Stimulated activated CD8-positive, alpha-beta memory T cell treated with anti-CD3 and anti-CD28 coated beads, Interleukin-7, amount 100 ng/mL, for 24 hours (primary cell): ENCODE results near the gene NCKAP5.

Source experiments
- DNase-seq: peaks from one replicate; pipeline ENCODE4 v3.0.0-alpha.2; 2020; ENCODE audit warnings: low read depth

Gene NCKAP5

GRCh38 chr2:133421516-133422324 is 146.5 kb downstream of the NCKAP5 start:
- no peak for DNase-seq

DNA sequence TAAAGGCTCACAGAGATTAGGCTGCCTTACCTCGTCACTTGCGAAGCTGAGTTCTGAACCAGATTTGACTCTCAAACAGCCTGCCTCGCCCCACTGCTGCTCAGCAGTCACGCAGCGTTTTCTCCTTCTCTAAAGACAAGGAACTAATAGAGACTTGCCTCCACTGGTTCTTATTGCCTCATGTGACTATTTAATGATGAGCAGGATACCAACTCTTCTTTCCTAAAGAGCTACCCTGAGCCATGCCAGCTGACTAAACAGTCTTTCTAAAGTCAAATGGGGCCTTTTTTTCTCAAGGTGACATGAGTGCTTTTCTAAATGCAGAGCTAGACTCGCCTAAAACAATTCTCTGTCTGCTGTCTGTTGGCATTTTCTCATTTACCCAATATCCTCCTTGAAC is 147.5 kb downstream of the NCKAP5 start:
- no peak for DNase-seq

- DNase-seq, result no peak
These were observed 149.6 kb downstream of the NCKAP5 start for GRCh38 chr2:133418671-133419070.

DNA sequence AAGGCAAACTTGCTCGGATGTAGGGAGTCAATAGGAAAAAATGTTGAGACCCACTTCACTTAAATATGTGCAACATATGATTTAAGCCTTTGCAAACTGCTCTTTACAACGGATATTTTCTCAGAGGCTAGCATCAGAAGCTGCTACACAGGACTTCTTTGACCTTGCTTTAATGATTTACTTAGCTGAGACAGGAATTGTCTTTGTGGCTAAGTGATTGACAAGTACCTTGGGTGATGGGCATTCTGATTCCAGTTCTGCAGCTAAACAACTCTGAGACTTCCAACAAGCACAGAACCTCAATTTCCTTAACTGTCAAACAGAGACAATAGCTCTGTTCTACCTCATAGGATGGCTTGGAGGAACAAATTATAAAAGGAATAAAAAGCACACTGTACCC is 150.2 kb downstream of the NCKAP5 start:
- DNase-seq, result no peak

- no peak for DNase-seq
These were observed 150.8 kb downstream of the NCKAP5 start for GRCh38 chr2:133417415-133417814.

DNA sequence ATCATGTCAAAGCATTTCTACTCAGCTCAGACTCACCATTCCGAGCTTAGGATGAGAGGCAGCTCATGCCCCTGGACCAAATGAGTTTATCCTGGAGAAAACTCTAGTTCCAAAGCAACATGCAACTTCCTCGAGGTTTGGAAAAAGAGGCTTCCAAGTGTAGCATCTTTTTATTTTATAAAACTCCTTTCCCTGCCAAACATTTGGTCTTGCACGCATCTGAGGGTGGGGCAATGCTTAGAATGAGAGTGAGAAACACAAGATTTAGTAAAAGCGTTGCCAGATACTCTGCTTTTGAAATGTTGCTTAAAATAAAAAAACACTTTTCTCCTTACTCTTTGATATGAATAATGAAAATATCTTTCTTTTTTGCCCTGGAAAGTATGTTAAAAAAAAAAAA is 151.5 kb downstream of the NCKAP5 start:
- DNase-seq, result no peak

- no peak for DNase-seq
These were observed 152.1 kb downstream of the NCKAP5 start for GRCh38 chr2:133416146-133416545.

- no peak for DNase-seq
These were observed 152.9 kb downstream of the NCKAP5 start for GRCh38 chr2:133415210-133415876.

GRCh38 chr2:133414486-133415209 is 153.6 kb downstream of the NCKAP5 start:
- no peak for DNase-seq

- DNase-seq, result no peak
These were observed 154.4 kb downstream of the NCKAP5 start for GRCh38 chr2:133413863-133414262.

- no peak for DNase-seq
These were observed 155.6 kb downstream of the NCKAP5 start for GRCh38 chr2:133412694-133413093.

DNA sequence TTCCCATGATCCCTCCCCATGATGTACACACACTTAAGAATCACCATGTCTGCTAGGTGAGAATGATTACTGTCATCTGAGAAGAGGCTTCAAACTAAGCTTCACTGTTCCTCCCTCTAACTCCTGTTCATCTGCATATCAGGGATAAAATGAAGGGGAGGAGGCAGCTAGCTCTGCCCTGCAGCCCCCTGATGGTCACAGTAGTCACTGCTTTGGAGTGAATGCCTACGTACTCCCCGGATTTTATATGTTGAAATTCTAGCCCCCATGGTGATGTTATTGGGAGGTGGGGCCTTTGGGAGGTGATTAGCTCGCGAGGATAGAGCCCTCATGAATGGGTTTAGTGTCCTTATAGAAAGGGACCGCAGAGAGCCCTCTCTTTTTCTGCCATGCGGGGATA is 156.4 kb downstream of the NCKAP5 start:
- no peak for DNase-seq

DNA sequence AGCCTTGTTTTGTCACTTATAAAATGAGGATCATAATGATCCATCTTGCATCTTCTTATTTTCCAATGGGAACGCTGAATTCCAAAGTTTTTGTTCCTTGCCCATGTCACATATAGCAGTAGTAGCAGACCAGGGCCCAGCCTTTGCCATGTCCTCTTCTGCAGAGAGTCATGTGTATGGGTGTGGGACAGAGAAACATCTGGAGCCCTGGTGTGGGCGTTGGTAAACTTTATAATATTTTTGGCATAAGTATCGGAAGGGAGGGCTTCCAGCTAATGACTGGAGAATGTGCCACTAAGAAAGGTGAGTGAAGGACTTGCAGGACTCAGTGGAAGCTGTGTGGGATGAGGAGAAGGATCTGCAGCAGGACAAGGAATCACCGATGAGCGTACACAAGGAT is 157.2 kb downstream of the NCKAP5 start:
- no peak for DNase-seq

DNA sequence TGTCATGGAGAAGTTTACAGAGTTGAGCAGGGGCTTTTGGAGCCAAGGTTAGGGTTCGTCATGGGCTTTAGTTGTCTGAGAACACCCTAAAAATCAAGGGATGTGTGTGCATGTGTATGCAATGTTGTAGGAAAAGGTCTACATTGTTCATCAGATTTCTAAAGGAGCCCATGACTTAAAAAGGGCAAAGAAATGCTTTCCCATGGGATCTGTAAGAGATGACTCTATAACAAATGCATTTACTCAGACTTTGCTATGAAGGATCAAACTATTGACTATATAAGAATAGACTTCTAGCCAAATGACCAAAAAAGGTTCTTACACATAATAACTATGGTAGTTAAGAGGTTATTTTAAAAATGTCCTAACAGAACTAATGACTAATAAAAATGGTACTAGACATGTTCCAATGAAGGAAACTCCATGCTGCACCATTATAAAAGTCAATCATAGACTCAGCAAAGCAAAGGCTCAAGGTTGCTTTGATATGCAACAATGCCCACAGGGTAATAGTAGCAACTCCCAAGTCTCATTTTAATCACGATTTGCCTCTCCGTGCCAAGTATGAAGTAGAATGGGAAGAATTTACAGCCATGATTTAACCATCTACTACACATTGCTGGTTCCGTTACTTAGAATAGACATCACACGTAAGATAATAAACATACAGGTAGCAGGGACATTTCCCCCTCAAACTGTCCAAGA is 158.5 kb downstream of the NCKAP5 start:
- no peak for DNase-seq

- no peak for DNase-seq
These were observed 159.6 kb downstream of the NCKAP5 start for GRCh38 chr2:133408671-133409070.

GRCh38 chr2:133407341-133407740 is 160.9 kb downstream of the NCKAP5 start:
- no peak for DNase-seq

DNA sequence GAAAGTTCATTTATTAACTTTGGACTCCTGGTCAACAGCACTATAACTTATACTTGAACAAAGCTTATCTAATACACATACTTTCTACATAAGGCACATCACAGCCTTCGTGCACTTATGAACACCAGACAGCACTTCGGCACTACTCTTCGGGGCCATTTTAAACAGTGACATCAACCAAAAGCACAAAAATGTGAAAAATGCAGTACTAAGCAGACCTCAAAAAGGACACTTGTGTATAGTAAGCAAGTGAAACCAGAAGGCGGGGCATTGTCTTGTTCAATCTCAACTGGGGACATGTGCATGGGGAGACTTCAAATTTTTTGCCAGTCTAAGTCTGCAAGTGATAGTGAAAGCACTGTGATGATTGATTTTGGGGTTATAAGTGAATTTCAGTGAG is 163.0 kb downstream of the NCKAP5 start:
- no peak for DNase-seq

DNA sequence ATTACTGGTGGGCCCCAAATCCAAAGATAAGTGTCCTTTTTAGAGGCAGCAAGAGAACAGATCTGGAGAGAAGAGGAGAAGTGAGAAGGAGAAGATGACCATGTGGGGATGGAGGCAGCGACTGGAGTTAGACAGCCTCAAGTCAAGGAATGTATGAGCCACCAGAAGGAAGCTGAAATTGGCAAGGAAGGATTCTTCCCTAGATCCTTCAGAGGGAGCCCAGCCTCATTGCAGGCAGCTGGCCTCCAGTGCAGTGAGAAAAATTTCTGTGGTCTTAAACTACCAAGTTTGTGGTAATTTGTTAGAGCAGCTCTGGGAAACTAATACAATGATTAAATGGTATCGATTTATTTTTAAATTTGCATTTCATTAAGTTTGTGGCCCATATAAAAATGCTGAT is 167.9 kb downstream of the NCKAP5 start:
- DNase-seq, result no peak

- no peak for DNase-seq
These were observed 174.4 kb downstream of the NCKAP5 start for GRCh38 chr2:133393895-133394294.

DNA sequence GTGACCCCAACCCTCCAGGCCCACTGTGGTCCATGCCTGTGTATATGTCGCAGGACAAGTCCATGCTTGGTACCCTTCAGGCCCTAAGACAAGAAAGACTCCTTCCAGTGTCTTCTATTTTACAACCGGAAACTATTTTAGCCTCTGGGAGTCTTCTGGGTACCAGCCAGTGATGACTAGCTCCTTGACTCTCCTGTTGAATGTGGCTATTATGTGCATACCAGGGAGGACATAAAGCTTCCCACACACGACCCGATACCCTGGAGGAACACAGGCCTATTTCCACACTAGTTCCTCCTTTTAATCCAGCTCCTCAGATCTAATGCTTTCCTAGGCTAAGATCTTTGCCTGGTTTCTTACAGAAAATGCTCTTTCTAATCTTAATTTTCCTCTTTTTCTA is 178.1 kb downstream of the NCKAP5 start:
- no peak for DNase-seq

DNA sequence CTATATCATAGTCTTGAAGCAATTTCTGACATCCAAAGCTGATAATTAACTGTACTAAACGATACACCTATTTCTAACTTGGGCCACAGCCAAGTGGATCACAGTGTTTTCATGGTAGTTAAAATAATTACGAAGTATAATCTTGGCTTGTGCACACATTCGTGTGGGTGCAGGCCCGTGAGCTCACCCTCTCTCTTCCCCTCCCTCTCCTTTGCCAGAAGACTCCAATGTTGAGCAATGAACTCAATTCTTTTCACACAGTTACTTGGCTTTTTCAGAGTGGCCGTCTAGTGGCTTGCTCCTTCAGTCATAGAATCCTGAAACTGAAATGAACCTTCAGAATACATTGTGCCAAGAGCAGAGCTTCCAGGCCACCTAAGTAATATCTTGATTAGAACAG is 178.7 kb downstream of the NCKAP5 start:
- no peak for DNase-seq

- DNase-seq, result no peak
These were observed 185.7 kb downstream of the NCKAP5 start for GRCh38 chr2:133382566-133382965.
